SK-N-MC (cell line): ENCODE measurements around the gene GTPBP4.

Experiments used
- EZH2 ChIP-seq: fragments of 200-600 bp; sonication (generic); IDR thresholded peaks from one replicate; pipeline ENCODE4 v1.6.1; 2017; ENCODE audit warnings: antibody characterized with exemption
- FOXP2 ChIP-seq: optimal IDR thresholded peaks from 2 replicates; pipeline ENCODE3; 2011; ENCODE audit warnings: mild to moderate bottlenecking, moderate library complexity; ENCODE audit not compliant: insufficient read depth; ENCODE audit errors: extremely low read length, control extremely low read depth
- POLR2AphosphoS5 ChIP-seq: IDR thresholded peaks from 2 replicates; pipeline ENCODE4 v1.6.1; 2012; ENCODE audit warnings: mild to moderate bottlenecking, low read depth, low read length, borderline replicate concordance

DNA sequence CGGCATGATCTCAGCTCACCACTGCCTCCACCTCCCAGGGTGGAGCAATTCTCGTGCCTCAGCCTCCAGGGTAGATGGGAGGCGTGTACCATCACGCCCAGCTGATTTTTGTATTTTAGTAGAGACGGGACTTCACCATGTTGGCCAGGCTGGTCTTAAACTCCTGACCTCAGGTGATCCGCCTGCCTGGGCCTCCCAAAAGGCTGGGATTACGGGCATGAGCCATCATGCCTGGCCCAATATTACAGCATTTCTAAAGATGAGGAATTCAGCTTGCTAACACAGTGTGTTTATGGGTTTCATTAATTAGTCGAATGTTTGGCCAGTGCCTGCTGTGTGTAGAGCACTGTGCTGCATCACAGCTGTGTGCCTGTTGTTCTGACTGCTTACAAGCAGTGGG, 71.7 kb downstream of the GTPBP4 start:
- TF ChIP-seq POLR2AphosphoS5 (no peak), EZH2 (no peak), FOXP2 (no peak)
